Endothelial cell of umbilical vein (primary cell): ENCODE measurements around the gene SEC22B. TPM values are rescaled to one million over a fixed set of nuclear protein-coding genes. Genes with fewer than 3 reads are reported as not detected.
A peak's percentile ranks its signal among the peaks of the same experiment; 100 is the strongest.
"Not testable (repeated sequence)": the region's sequence is repeated elsewhere in the genome, so short reads cannot be mapped to it uniquely, and the experiment has no call there.

Experiments
- BruUV-seq: library from RNA; stranded (reverse); fragments of 400-500 nt; replicated peaks from 2 replicates; lab custom pipeline; 2021; lab: Mats Ljungman, UMichigan
- CTCF ChIA-PET: fragments of 300-600, 350-600 bp; sonication (Branson Sonifier 250); formaldehyde crosslinking; loops from one replicate; lab custom pipeline; 2021; ENCODE audit warnings: antibody characterized with exemption, inconsistent platforms; lab: Charles Lee
- POLR2A ChIA-PET: fragments of 300-600, 350-600 bp; sonication (Branson Sonifier 250); formaldehyde crosslinking; loops from one replicate; lab custom pipeline; 2021; ENCODE audit warnings: antibody characterized with exemption, inconsistent platforms; lab: Charles Lee
- DNase-seq: peaks from one replicate; pipeline ENCODE4 v3.0.0-alpha.2; 2011; ENCODE audit warnings: low read depth, low spot score
- FAIRE-seq: peaks from 2 replicates; lab custom pipeline; 2011; peaks lifted over from hg19 to GRCh38; lab: Jason Lieb, UNC
- H2AFZ ChIP-seq: 2 replicates; pipeline ENCODE4 v1.6.0; 2012; ENCODE audit warnings: low read depth, low read length, control low read depth, inconsistent platforms
- H3K27ac ChIP-seq: 2 replicates; pipeline ENCODE4 v1.5.1; 2011; ENCODE audit warnings: low read depth, mild to moderate bottlenecking, control low read depth, low read length, moderate library complexity; ENCODE audit not compliant: insufficient read depth
- H3K27me3 ChIP-seq, 2 experiments: 2 replicates each; pipeline versions ENCODE4 v1.6.0 to v1.6.1; 2011; ENCODE audit warnings: low read length in 2 of 2, mixed read lengths in 1 of 2; ENCODE audit not compliant: control insufficient read depth in 2 of 2, insufficient read depth in 2 of 2
- H3K36me3 ChIP-seq, 2 experiments: 2 replicates in 1 of 2; 3 replicates in 1 of 2; pipeline ENCODE4 v1.5.1; 2011; ENCODE audit warnings: low read length in 2 of 2, mild to moderate bottlenecking in 1 of 2, moderate library complexity in 1 of 2; ENCODE audit not compliant: control insufficient read depth in 2 of 2, insufficient read depth in 2 of 2; ENCODE audit errors: extremely low read depth in 1 of 2
- H3K4me1 ChIP-seq: 3 replicates; pipeline ENCODE4 v1.5.1; 2011; ENCODE audit warnings: mild to moderate bottlenecking, low read length; ENCODE audit not compliant: control insufficient read depth, insufficient read depth; ENCODE audit errors: extremely low read depth
- H3K4me2 ChIP-seq: 2 replicates; pipeline ENCODE4 v1.6.1; 2011; ENCODE audit warnings: low read length, control low read depth, mixed read lengths; ENCODE audit not compliant: insufficient read depth
- H3K4me3 ChIP-seq, 3 experiments: fragments of 200-600 bp in 1 of 3; sonication (generic), shearing (Covaris generic) in 1 of 3; replicated peaks in 1 of 3; 2 replicates each; pipeline ENCODE4 v1.5.1; 2011 to 2016; ENCODE audit warnings: control low read depth in 3 of 3, low read length in 3 of 3, mild to moderate bottlenecking in 2 of 3, inconsistent platforms in 1 of 3, low read depth in 1 of 3, moderate library complexity in 1 of 3; ENCODE audit not compliant: insufficient read depth in 1 of 3
- H3K79me2 ChIP-seq: 2 replicates; pipeline ENCODE4 v1.6.0; 2012; ENCODE audit warnings: low read length, inconsistent platforms; ENCODE audit not compliant: control insufficient read depth, insufficient read depth
- H3K9ac ChIP-seq: replicated peaks from 2 replicates; pipeline ENCODE3; 2011; ENCODE audit warnings: low read length, control low read depth; ENCODE audit not compliant: insufficient read depth; ENCODE audit errors: extremely low read depth
- H3K9me1 ChIP-seq: replicated peaks from 3 replicates; pipeline ENCODE4 v1.6.0; 2011; ENCODE audit warnings: mild to moderate bottlenecking, low read length; ENCODE audit not compliant: control insufficient read depth, insufficient read depth; ENCODE audit errors: extremely low read depth
- H3K9me3 ChIP-seq: replicated peaks from 2 replicates; pipeline ENCODE4 v1.5.1; 2012; ENCODE audit warnings: low read length, inconsistent platforms; ENCODE audit not compliant: control insufficient read depth, insufficient read depth
- H4K20me1 ChIP-seq: replicated peaks from 2 replicates; pipeline ENCODE3; 2011; ENCODE audit warnings: mild to moderate bottlenecking, low read length; ENCODE audit not compliant: control insufficient read depth, insufficient read depth; ENCODE audit errors: extremely low read depth
- dilution Hi-C: fragments of 300-500 bp; cut with MboI; formaldehyde crosslinking; loops from one replicate; pipeline ENCODE4 v1.15.0; 2019; ENCODE audit warnings: low sequenced_read_pairs; ENCODE audit not compliant: extremely low pct_ligation_motif_present
- intact Hi-C: fragments of 100-400 bp; cut with micrococcal nuclease; formaldehyde crosslinking; loops from one replicate; pipeline ENCODE4 v1.10.0; 2022
- polyA plus RNA-seq, 4 experiments: library from polyadenylated mRNA; depleted of rRNA in 3 of 4; stranded (reverse) in 3 of 4; unstranded in 1 of 4; fragments of >200 nt; gene quantifications; 2 replicates each; pipeline versions ENCODE4 v1.2.1 to v1.2.3, GENCODE V29; 2011 to 2012; ENCODE audit warnings: missing spikeins in 1 of 4
- total RNA-seq: library from RNA; stranded (reverse); gene quantifications from 2 replicates; pipeline ENCODE4 v1.2.3, GENCODE V29; 2021

The SEC22B gene
- total and polyA plus RNA-seq, 2 donors (not counting 3 experiments of a cell fraction or from before 2014, with no cell fraction given) = 14.2 to 27.3 TPM

DNA sequence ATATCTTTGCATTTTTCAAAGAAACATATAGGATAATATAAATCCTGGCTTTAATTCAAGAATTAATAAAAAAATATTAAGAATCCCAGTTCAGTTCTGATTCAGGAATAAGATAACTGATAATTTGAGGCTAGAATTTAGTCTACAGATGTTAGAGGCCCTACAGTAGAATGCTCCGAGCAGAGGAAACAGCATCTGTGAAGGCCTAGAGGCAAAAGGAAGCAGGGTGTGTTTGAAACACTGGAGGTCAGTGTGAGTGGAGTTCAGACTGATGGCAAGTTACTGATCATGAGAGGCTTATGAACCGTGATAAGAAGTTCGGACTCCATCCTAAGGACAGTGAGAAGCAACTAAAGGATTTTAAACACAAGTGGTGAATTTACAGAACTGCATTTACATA lies 33.0 kb downstream of the SEC22B start:
- POLR2A ChIA-PET = not testable (repeated sequence)
- H3K4me2 ChIP-seq = peak overlapping the region; percentile 55

GRCh38 chr1:120142512-120143263 lies 33.6 kb downstream of the SEC22B start:
- dilution Hi-C loops, H3K9ac ChIP-seq, H3K4me3 ChIP-seq, H4K20me1 ChIP-seq, BruUV-seq, FAIRE-seq, H3K27me3 ChIP-seq, H3K9me3 ChIP-seq, H3K36me3 ChIP-seq, POLR2A ChIA-PET, H3K9me1 ChIP-seq, H3K79me2 ChIP-seq: not testable (repeated sequence)
- Histone ChIP-seq H3K4me2 (peak overlapping the region; percentile 55), H2AFZ (peak overlapping the region; percentile 90), H3K4me1 (peaks cover 13% of the 10 kb centered on the region), H3K27ac (peak overlapping the region; percentile 55)
- CTCF ChIA-PET = interaction anchor here (0.9 kb wide), 1 partner anchor 194 kb away, joined by 3 read pairs; no protein-coding TSS in a partner anchor
- intact Hi-C loops = loop anchor here (5.0 kb wide), 1 partner anchor 195 kb away; no protein-coding TSS in a partner anchor
- DNase-seq = peak; percentile 35

More for the DNA sequence above, 33.0 kb downstream of the SEC22B start:
- intact Hi-C loops = loop anchor here (5.0 kb wide), 1 partner anchor 196 kb away; no protein-coding TSS in a partner anchor
- dilution Hi-C loops, H4K20me1 ChIP-seq, H3K27me3 ChIP-seq, H3K9ac ChIP-seq, BruUV-seq, H3K9me1 ChIP-seq, H3K4me3 ChIP-seq, H3K36me3 ChIP-seq, CTCF ChIA-PET, FAIRE-seq, H3K9me3 ChIP-seq, H3K79me2 ChIP-seq: not testable (repeated sequence)
- peak overlapping the region; percentile 34 for H2AFZ ChIP-seq
- peak overlapping the region; percentile 55 for H3K27ac ChIP-seq
- peaks cover 13% of the 10 kb centered on the region for H3K4me1 ChIP-seq
- DNase-seq = peak; percentile 27

DNA sequence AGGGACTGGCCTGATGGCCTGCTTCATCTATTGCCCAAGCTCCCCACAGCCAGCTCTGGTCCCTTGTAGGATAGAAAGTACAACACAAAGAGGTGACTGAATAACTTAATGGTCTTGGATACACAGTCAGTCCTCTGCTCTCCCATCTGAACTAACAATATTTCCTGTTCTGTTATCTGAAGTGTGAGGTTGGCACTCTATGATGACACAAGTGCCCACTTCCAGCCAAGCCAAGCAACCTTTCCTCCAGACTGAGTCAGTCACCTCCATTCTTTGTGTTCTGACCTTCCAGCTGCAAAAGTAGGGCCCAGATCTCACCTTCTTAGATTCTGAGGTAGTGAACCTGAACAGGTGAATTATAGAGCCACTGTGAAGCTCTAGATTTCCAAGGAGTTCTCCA lies 34.5 kb downstream of the SEC22B start:
- peaks cover 13% of the 10 kb centered on the region for H3K4me1 ChIP-seq
- H3K27ac ChIP-seq, H3K9me1 ChIP-seq, H3K27me3 ChIP-seq, H4K20me1 ChIP-seq, H3K36me3 ChIP-seq, H2AFZ ChIP-seq, H3K4me2 ChIP-seq, H3K9ac ChIP-seq, dilution Hi-C loops, POLR2A ChIA-PET, CTCF ChIA-PET, H3K79me2 ChIP-seq, H3K4me3 ChIP-seq, BruUV-seq, H3K9me3 ChIP-seq, DNase-seq: not testable (repeated sequence)
- peak; percentile 24 for FAIRE-seq
- intact Hi-C loops = loop anchor here (5.0 kb wide), 1 partner anchor 195 kb away; no protein-coding TSS in a partner anchor

DNA sequence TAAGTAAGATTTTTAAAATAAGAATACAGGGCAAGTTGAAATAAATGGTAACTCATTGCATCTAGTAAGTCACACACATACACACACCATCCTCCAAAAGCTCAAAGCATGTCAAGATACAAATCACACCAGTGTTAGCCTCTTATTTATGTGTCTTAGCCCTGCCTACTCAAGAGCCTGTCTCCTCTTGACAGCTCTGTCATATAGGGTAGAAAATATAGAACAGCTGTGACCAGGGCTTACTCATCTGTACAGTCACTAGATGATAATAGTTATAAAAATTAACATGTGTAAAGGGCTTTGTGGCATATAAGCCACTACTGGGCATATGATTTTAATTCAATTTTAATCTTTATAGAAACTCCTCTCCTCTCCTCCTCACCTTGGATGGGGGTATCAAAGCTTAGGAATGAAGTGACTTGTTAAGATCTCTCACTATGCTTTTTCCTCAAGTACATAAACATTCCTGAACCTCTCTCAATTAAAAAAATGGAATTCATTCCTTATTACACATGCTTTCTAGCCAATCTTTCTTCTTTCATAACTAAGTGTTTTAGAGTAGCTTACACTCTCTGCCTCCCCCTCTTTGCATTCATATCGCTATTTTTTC lies 35.6 kb downstream of the SEC22B start:
- H4K20me1 ChIP-seq, H3K4me2 ChIP-seq, CTCF ChIA-PET, POLR2A ChIA-PET, BruUV-seq, H3K9me3 ChIP-seq, H3K79me2 ChIP-seq, dilution Hi-C loops, H3K36me3 ChIP-seq, H3K9ac ChIP-seq, H3K27ac ChIP-seq, H3K4me3 ChIP-seq, DNase-seq, H2AFZ ChIP-seq, H3K27me3 ChIP-seq, H3K9me1 ChIP-seq, FAIRE-seq: not testable (repeated sequence)
- intact Hi-C loops = loop anchor here (5.0 kb wide), 1 partner anchor 193 kb away; no protein-coding TSS in a partner anchor
- H3K4me1 ChIP-seq = peaks cover 13% of the 10 kb centered on the region
